ENCODE results near the gene LCE1B. TPM values are rescaled to one million over a fixed set of nuclear protein-coding genes. Genes with fewer than 3 reads are reported as not detected.

Gene LCE1B, protein sequence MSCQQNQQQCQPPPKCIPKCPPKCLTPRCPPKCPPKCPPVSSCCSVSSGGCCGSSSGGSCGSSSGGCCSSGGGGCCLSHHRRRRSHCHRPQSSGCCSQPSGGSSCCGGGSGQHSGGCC
- not detected for total RNA-seq
- polyA plus RNA-seq = not detected

DNA sequence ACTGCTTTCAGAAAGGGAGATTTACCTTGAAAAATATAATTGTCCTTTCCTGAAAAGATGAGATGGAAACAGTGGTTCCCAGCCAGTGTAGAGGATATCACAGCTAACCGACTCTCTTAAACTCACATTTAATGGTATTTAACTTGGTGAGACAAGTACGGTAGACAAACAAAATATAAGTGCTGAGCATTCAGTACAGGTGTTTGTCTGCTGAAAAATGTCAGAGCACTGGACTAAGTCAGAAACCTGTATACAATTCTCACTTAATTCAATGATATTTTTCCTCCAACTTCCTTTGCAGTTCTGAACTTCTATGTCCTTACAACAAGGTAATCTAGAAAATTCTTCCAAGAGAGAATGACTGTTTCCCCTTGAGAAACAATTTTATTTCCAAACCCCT lies at the start of gene LCE1B:
TSS of gene LCE1B (plus strand) at position 301 of the 400 bp plus-strand sequence. CDS start 476 bp downstream, outside the sequence.
- Histone ChIP-seq H3K4me1 (ENCODE audit: insufficient read depth) (no peaks in the 10 kb centered on the region), H3K36me3 (ENCODE audit: insufficient read depth) (no peaks in the 10 kb centered on the region), H3K27ac (ENCODE audit: low read depth) (no peak within 1 kb of the TSS), H3K4me3 (ENCODE audit: low read depth, low read length) (no peak within 1 kb of the TSS)
- 63% methylated on average over 2 of the region's 2 CpGs for WGBS
- no peak for DNase-seq (ENCODE audit: extremely low spot score)

DNA sequence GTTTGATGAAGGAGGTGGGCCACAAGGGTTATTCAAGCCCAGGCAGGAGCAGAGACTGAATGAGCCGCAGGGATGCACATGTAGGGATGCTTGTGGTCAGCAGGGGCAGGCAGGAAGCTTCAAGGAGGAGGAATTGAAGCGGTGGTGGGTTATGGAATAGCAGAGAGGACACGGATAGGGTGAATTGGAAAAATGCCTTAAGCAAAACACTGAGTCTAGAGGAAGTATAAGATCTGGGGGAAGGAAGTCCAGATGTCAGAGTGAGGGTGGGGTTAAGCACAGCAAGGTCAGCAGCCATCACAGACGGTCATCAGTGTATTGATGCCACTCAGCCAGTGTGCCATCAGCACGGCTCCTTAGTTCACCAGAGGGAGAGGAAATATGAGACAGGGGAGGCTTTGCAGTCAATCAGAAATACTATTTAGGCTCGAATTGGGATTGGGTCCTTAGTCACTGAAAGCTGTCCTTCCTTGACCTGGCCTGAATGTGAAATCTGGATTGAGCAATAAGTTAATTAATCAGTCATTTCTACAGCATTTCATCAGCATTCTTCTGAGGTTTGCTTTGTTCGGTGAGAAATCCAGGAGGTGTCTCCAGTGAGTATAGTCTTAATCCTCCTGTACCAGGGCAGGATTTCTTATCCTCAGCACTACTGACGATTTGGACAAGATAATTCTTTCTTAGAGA lies 42.8 kb upstream of the LCE1B start:
- Histone ChIP-seq H3K36me3 (ENCODE audit: insufficient read depth) (no peaks in the 10 kb centered on the region), H3K4me1 (ENCODE audit: insufficient read depth) (no peaks in the 10 kb centered on the region), H3K4me3 (ENCODE audit: low read depth, low read length) (no peak overlapping the region), H3K27ac (ENCODE audit: low read depth) (no peak overlapping the region)
- 48% methylated on average over 8 of the region's 8 CpGs for WGBS
- no peak for DNase-seq (ENCODE audit: extremely low spot score)

- Histone ChIP-seq H3K4me3 (ENCODE audit: low read depth, low read length) (no peak overlapping the region), H3K27ac (ENCODE audit: low read depth) (no peak overlapping the region), H3K36me3 (ENCODE audit: insufficient read depth) (no peaks in the 10 kb centered on the region), H3K4me1 (ENCODE audit: insufficient read depth) (no peaks in the 10 kb centered on the region)
- DNase-seq (ENCODE audit: extremely low spot score) = no peak
- 83% methylated on average over 1 of the region's 1 CpG for WGBS
Measured at GRCh38 chr1:152770411-152770810, 41.4 kb upstream of the LCE1B start.

- H3K36me3 ChIP-seq (ENCODE audit: insufficient read depth) = no peaks in the 10 kb centered on the region
- no peak for DNase-seq (ENCODE audit: extremely low spot score)
- H3K4me3 ChIP-seq (ENCODE audit: low read depth, low read length) = no peak within 1 kb of the TSS
- H3K27ac ChIP-seq (ENCODE audit: low read depth) = no peak within 1 kb of the TSS
- WGBS = 69% methylated on average over 6 of the region's 6 CpGs
- H3K4me1 ChIP-seq (ENCODE audit: insufficient read depth) = no peaks in the 10 kb centered on the region
Measured at GRCh38 chr1:152774875-152775274, 36.9 kb upstream of the LCE1B start, which contains the start of gene LCE1F. Gene LCE1F (plus strand): TSS chr1:152775140. CDS start chr1:152776372, 1,232 bp downstream.

GRCh38 chr1:152776361-152776760 lies 35.4 kb upstream of the LCE1B start:
- no peak overlapping the region for H3K4me3 ChIP-seq (ENCODE audit: low read depth, low read length)
- no peaks in the 10 kb centered on the region for H3K36me3 ChIP-seq (ENCODE audit: insufficient read depth)
- no peak for DNase-seq (ENCODE audit: extremely low spot score)
- WGBS = 79% methylated on average over 11 of the region's 11 CpGs
- no peaks in the 10 kb centered on the region for H3K4me1 ChIP-seq (ENCODE audit: insufficient read depth)
- H3K27ac ChIP-seq (ENCODE audit: low read depth) = no peak overlapping the region

DNA sequence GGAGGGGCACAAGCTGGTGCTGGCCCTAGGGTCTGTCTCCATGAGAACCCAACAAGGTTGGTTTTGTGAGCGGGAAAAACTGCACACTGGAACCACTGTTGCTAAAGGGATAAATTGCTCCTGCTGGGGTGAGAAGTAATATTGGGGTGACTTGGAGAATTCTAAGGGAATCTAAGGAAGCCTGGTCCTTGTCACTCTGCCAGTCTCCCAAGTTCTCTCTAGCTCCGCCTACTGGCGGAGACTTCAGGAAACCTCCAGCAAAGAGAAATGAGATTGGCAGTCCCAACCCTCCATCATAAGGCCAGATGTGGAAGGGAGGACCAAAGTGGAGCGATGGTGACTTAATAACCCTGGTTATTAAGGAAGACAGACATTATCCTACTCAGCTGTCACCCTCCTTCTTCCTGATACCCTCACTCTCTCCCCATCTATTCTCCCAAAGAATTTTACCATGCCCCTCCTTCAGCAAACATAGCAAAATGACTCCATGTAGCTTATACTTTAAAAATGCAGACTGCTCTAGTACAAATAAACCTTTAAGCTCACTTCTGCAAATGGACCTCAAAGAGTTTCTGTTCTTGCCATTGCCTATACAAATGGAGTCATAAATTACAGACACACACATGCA lies 34.1 kb upstream of the LCE1B start:
- Histone ChIP-seq H3K4me1 (ENCODE audit: insufficient read depth) (no peaks in the 10 kb centered on the region), H3K27ac (ENCODE audit: low read depth) (no peak overlapping the region), H3K36me3 (ENCODE audit: insufficient read depth) (no peaks in the 10 kb centered on the region), H3K4me3 (ENCODE audit: low read depth, low read length) (no peak overlapping the region)
- 59% methylated on average over 4 of the region's 4 CpGs for WGBS
- DNase-seq (ENCODE audit: extremely low spot score) = no peak

GRCh38 chr1:152783095-152783494 lies 28.7 kb upstream of the LCE1B start:
- WGBS = 72% methylated on average over 2 of the region's 2 CpGs
- Histone ChIP-seq H3K27ac (ENCODE audit: low read depth) (no peak overlapping the region), H3K4me3 (ENCODE audit: low read depth, low read length) (no peak overlapping the region), H3K4me1 (ENCODE audit: insufficient read depth) (no peaks in the 10 kb centered on the region), H3K36me3 (ENCODE audit: insufficient read depth) (no peaks in the 10 kb centered on the region)
- DNase-seq (ENCODE audit: extremely low spot score) = no peak

- WGBS = 45% methylated on average over 2 of the region's 2 CpGs
- H3K27ac ChIP-seq (ENCODE audit: low read depth) = no peak within 1 kb of the TSS
Measured at GRCh38 chr1:152786077-152786476, 25.7 kb upstream of the LCE1B start, which contains the start of gene LCE1E. Gene LCE1E (plus strand): TSS chr1:152786257. CDS start chr1:152787300, 1,043 bp downstream.

GRCh38 chr1:152795686-152796085 lies 16.1 kb upstream of the LCE1B start:
- Histone ChIP-seq H3K4me1 (ENCODE audit: insufficient read depth) (no peaks in the 10 kb centered on the region), H3K36me3 (ENCODE audit: insufficient read depth) (no peaks in the 10 kb centered on the region), H3K4me3 (ENCODE audit: low read depth, low read length) (no peak overlapping the region), H3K27ac (ENCODE audit: low read depth) (no peak overlapping the region)
- no peak for DNase-seq (ENCODE audit: extremely low spot score)
- WGBS = 64% methylated on average over 4 of the region's 4 CpGs

More at GRCh38 chr1:152786077-152786476, 25.7 kb upstream of the LCE1B start, which contains the start of gene LCE1E:
- no peak for DNase-seq (ENCODE audit: extremely low spot score)
- H3K4me3 ChIP-seq (ENCODE audit: low read depth, low read length) = no peak within 1 kb of the TSS
- no peaks in the 10 kb centered on the region for H3K4me1 ChIP-seq (ENCODE audit: insufficient read depth)
- no peaks in the 10 kb centered on the region for H3K36me3 ChIP-seq (ENCODE audit: insufficient read depth)

DNA sequence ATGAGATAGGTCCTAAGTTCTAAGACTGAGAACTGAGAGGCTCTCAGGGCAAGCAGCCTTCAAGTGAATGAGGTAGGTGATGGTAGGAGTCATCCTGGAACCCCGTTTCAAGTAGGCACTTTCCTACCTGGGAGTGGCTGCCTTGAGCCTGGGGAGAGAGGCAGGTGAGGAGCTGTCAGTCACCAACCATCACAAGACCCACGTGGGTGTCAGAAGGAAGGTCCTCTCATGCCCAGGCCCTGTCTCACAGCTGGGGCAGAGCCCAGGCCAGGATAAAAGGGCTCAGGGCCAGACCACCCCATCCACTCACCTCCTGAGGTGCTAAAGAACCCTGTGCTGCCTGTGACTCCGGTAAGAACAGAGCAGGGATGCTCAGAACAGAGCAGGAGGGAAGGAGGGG lies 15.3 kb upstream of the LCE1B start, which contains the start of gene LCE1D:
TSS of gene LCE1D (plus strand) at position 301 of the 400 bp plus-strand sequence. CDS start 1,074 bp downstream, outside the sequence.
- WGBS = 59% methylated on average over 3 of the region's 3 CpGs
- no peaks in the 10 kb centered on the region for H3K36me3 ChIP-seq (ENCODE audit: insufficient read depth)
- DNase-seq (ENCODE audit: extremely low spot score) = no peak
- no peaks in the 10 kb centered on the region for H3K4me1 ChIP-seq (ENCODE audit: insufficient read depth)
- no peak within 1 kb of the TSS for H3K4me3 ChIP-seq (ENCODE audit: low read depth, low read length)
- H3K27ac ChIP-seq (ENCODE audit: low read depth) = no peak within 1 kb of the TSS

DNA sequence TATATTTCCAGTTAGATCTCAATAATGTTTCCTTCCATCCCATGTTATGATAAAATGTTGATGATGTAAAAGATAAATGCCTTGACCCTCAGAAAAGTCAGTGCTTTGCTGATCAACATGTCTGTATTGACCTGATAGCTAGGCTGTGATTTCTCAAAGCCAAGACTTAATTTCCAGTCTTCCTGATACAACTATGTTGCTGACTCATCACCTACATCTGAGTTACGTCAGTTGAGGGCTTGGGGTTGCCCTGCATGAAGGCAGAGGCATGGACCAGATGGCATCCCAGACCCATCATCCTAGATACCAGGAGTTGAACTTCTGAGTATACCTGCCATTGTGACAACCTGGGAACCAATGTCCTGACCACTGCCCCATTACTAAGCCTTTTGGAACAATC lies 10.4 kb upstream of the LCE1B start:
- Histone ChIP-seq H3K27ac (ENCODE audit: low read depth) (no peak overlapping the region), H3K4me1 (ENCODE audit: insufficient read depth) (no peaks in the 10 kb centered on the region), H3K4me3 (ENCODE audit: low read depth, low read length) (no peak overlapping the region), H3K36me3 (ENCODE audit: insufficient read depth) (no peaks in the 10 kb centered on the region)
- WGBS = 54% methylated on average over 1 of the region's 1 CpG
- DNase-seq (ENCODE audit: extremely low spot score) = no peak

DNA sequence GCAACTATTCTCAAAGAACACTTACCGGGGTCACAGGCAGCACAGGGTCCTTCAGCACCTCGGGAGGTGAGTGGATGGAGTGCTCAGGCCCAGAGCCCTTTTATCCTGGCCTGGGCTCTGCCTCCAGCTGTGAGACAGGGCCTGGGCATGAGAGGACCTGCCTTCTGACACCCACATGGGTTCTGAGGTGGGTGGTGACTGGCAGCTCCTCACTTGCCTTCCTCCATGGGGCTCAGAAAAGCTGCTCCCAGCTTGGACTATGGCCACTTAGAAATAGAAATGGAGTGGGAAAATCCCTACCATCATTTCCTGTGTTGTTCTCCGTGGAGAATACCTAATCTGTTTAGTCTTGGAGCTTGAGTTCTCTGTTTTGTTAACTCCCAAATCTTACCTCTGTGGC lies 5.2 kb upstream of the LCE1B start, which contains the start of gene LCE1C:
TSS of gene LCE1C (minus strand) at position 76 of the 400 bp plus-strand sequence. CDS start 1,173 bp downstream, outside the sequence.
- Histone ChIP-seq H3K27ac (ENCODE audit: low read depth) (no peak within 1 kb of the TSS), H3K4me1 (ENCODE audit: insufficient read depth) (no peaks in the 10 kb centered on the region), H3K36me3 (ENCODE audit: insufficient read depth) (no peaks in the 10 kb centered on the region), H3K4me3 (ENCODE audit: low read depth, low read length) (no peak within 1 kb of the TSS)
- 55% methylated on average over 3 of the region's 3 CpGs for WGBS
- DNase-seq (ENCODE audit: extremely low spot score) = no peak

DNA sequence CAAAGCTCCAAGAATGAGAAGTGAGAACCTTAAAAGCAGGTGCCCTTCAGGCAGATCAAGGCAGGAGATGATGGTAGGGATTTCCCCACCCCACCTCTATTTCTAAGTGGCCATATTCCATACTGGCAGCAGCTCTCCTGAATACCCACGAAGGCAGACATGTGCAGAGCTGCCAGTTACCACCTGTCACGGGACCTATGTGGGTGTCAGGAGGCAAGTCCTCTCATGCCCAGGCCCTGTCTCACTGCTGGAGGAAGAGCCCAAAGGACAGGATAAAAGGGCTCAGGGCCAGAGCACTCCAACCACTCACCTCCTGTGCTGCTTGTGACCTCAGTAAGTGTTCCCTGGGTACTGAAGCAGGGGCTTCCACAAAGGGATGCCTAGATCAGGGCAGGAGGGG lies 721 bp upstream of the LCE1B start:
- Histone ChIP-seq H3K4me3 (ENCODE audit: low read depth, low read length) (no peak overlapping the region), H3K36me3 (ENCODE audit: insufficient read depth) (no peaks in the 10 kb centered on the region), H3K4me1 (ENCODE audit: insufficient read depth) (no peaks in the 10 kb centered on the region), H3K27ac (ENCODE audit: low read depth) (no peak overlapping the region)
- 79% methylated on average over 2 of the region's 2 CpGs for WGBS
- DNase-seq (ENCODE audit: extremely low spot score) = no peak

DNA sequence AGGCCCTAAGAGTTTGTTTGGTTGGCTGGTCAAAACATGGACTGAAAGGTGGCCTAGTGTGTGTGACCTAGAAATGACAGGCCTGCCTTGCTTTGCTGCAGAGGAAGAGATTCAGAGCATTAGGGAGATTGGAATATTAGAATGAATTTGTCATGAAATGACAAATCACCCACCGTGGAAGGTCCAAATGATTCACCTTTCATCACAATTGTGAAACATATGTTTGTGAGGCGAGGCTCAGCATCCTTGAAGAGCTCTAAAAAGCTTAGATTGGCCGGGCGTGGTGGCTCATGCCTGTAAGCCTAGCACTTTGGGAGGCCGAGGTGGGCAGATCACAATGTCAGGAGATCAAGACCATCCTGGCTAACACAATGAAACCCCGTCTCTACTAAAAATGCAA lies 5.5 kb downstream of the LCE1B start:
- no peaks in the 10 kb centered on the region for H3K36me3 ChIP-seq (ENCODE audit: insufficient read depth)
- no peak overlapping the region for H3K27ac ChIP-seq (ENCODE audit: low read depth)
- H3K4me1 ChIP-seq (ENCODE audit: insufficient read depth) = no peaks in the 10 kb centered on the region
- WGBS = 87% methylated on average over 6 of the region's 6 CpGs
- DNase-seq (ENCODE audit: extremely low spot score) = no peak
- no peak overlapping the region for H3K4me3 ChIP-seq (ENCODE audit: low read depth, low read length)

All from urinary bladder (tissue), 4 donors.